Stimulated activated CD4-positive, alpha-beta T cell treated with anti-CD3 and anti-CD28 coated beads, Interleukin-1b, Interleukin-23, amount 100 ng/mL, for 1 hour (primary cell): ENCODE results near the gene CNOT11.

Source experiments
- DNase-seq, 2 donors: peaks; one replicate each; pipeline ENCODE4 v3.0.0-alpha.2; 2020; ENCODE audit warnings: low read depth in 2 of 2

The CNOT11 gene

GRCh38 chr2:101278925-101279324 is 26.2 kb downstream of the CNOT11 start:
- no peak for DNase-seq

GRCh38 chr2:101281482-101281881 is 28.8 kb downstream of the CNOT11 start:
- DNase-seq: no peak

GRCh38 chr2:101282980-101283379 is 30.3 kb downstream of the CNOT11 start:
- DNase-seq: no peak

GRCh38 chr2:101286684-101287083 is 34.0 kb downstream of the CNOT11 start:
- DNase-seq: no peak

GRCh38 chr2:101287303-101287702 is 34.6 kb downstream of the CNOT11 start:
- no peak for DNase-seq

GRCh38 chr2:101290711-101291110 is 38.0 kb downstream of the CNOT11 start:
- no peak for DNase-seq

- DNase-seq: no peak
These were observed 39.3 kb downstream of the CNOT11 start for GRCh38 chr2:101291973-101292372.

GRCh38 chr2:101293544-101293943 is 40.9 kb downstream of the CNOT11 start:
- no peak for DNase-seq

GRCh38 chr2:101294861-101295260 is 42.2 kb downstream of the CNOT11 start:
- no peak for DNase-seq

GRCh38 chr2:101295895-101296294 is 43.2 kb downstream of the CNOT11 start:
- no peak for DNase-seq

GRCh38 chr2:101296371-101296770 is 43.7 kb downstream of the CNOT11 start:
- no peak for DNase-seq

- no peak for DNase-seq
These were observed 44.7 kb downstream of the CNOT11 start for GRCh38 chr2:101297383-101297782.

GRCh38 chr2:101299604-101300003 is 46.9 kb downstream of the CNOT11 start:
- DNase-seq: no peak

- DNase-seq: no peak
These were observed 47.5 kb downstream of the CNOT11 start for GRCh38 chr2:101300164-101300563.

- DNase-seq: no peak
These were observed 48.1 kb downstream of the CNOT11 start for GRCh38 chr2:101300836-101301235.

GRCh38 chr2:101302016-101302415 is 49.3 kb downstream of the CNOT11 start:
- DNase-seq: no peak

- no peak for DNase-seq
These were observed 51.0 kb downstream of the CNOT11 start for GRCh38 chr2:101303688-101304087.

- no peak for DNase-seq
These were observed 52.3 kb downstream of the CNOT11 start for GRCh38 chr2:101305035-101305434.

GRCh38 chr2:101305492-101306078 is 52.9 kb downstream of the CNOT11 start:
- no peak for DNase-seq

GRCh38 chr2:101306410-101306809 is 53.7 kb downstream of the CNOT11 start:
- DNase-seq: no peak

- no peak for DNase-seq
These were observed 54.8 kb downstream of the CNOT11 start for GRCh38 chr2:101307503-101307902.

GRCh38 chr2:101307950-101308431 is 55.3 kb downstream of the CNOT11 start:
- DNase-seq: no peak

GRCh38 chr2:101308432-101309210 is 55.9 kb downstream of the CNOT11 start, which contains the start of gene RNF149:
TSS of gene RNF149 (minus strand) at chr2:101308701. CDS start at chr2:101308588, 113 bp downstream.
- DNase-seq: peak; percentile 84 to 87
